GM12878 (cell line): ENCODE measurements around the gene ESRP2. TPM values are rescaled to one million over a fixed set of nuclear protein-coding genes. Genes with fewer than 3 reads are reported as not detected.

Experiments used
- ATAC-seq: fragments of 200-7000 bp; cut with Tn5 transposase; 3 replicates; pipeline ENCODE4 v1.9.1; 2020; ENCODE audit warnings: mild to moderate bottlenecking, moderate library complexity
- BruUV-seq: library from RNA; stranded (reverse); fragments of 400-500 nt; replicated peaks from 2 replicates; lab custom pipeline; 2021; lab: Mats Ljungman, UMichigan
- CTCF ChIA-PET: fragments of 300-600 bp; sonication (Branson Sonifier 250); formaldehyde crosslinking; extraction: SDS; loops from one replicate; lab custom pipeline; 2021; ENCODE audit warnings: inconsistent platforms; lab: Yijun Ruan, JAX
- POLR2A ChIA-PET: fragments of 350-600 bp; formaldehyde crosslinking; extraction: SDS; loops from one replicate; lab custom pipeline; 2021; ENCODE audit warnings: inconsistent platforms; lab: Charles Lee
- RAD21 ChIA-PET: fragments of 300-600 bp; sonication (Branson Sonifier 250); formaldehyde crosslinking; loops from one replicate; lab custom pipeline; 2023; ENCODE audit warnings: antibody characterized with exemption; ENCODE audit not compliant: unreplicated experiment; lab: Charles Lee
- SMC1A ChIA-PET: fragments of 300-600 bp; sonication (Branson Sonifier 250); formaldehyde crosslinking; loops from one replicate; lab custom pipeline; 2023; ENCODE audit not compliant: unreplicated experiment, uncharacterized antibody; lab: Charles Lee
- DNase-seq: peaks from one replicate; pipeline ENCODE4 v3.0.0-alpha.2; 2011; ENCODE audit warnings: low read depth, low spot score
- FAIRE-seq: peaks from 3 replicates; lab custom pipeline; 2011; peaks lifted over from hg19 to GRCh38; lab: Jason Lieb, UNC
- H2AFZ ChIP-seq: 2 replicates; pipeline ENCODE4 v1.6.0; 2011; ENCODE audit warnings: low read depth, low read length, control low read depth; ENCODE audit not compliant: control insufficient read depth
- H3K27ac ChIP-seq: 2 replicates; pipeline ENCODE4 v1.5.1; 2011; ENCODE audit warnings: control low read depth; ENCODE audit not compliant: control insufficient read depth, insufficient read depth
- H3K27me3 ChIP-seq, 2 experiments: replicated peaks in 1 of 2; 2 replicates each; pipeline versions ENCODE4 v1.6.0 to v1.6.1; 2011; ENCODE audit warnings: low read length in 1 of 2; ENCODE audit not compliant: control insufficient read depth in 2 of 2, insufficient read depth in 2 of 2
- H3K36me3 ChIP-seq, 2 experiments: 2 replicates each; pipeline ENCODE4 v1.5.1; 2011; ENCODE audit warnings: low read length in 1 of 2; ENCODE audit not compliant: control insufficient read depth in 2 of 2, insufficient read depth in 2 of 2
- H3K4me1 ChIP-seq: 2 replicates; pipeline ENCODE4 v1.6.1; 2011; ENCODE audit warnings: mild to moderate bottlenecking, low read length, moderate library complexity, mixed read lengths; ENCODE audit not compliant: control insufficient read depth, insufficient read depth
- H3K4me2 ChIP-seq: 2 replicates; pipeline ENCODE4 v1.6.0; 2011; ENCODE audit warnings: control low read depth; ENCODE audit not compliant: control insufficient read depth, insufficient read depth
- H3K4me3 ChIP-seq: fragments of 200-600 bp; sonication (generic); 2 replicates; pipeline ENCODE4 v1.5.1; 2016
- H3K79me2 ChIP-seq: 2 replicates; pipeline ENCODE4 v1.6.0; 2011; ENCODE audit warnings: low read length; ENCODE audit not compliant: control insufficient read depth, insufficient read depth
- H3K9ac ChIP-seq: 2 replicates; pipeline ENCODE4 v1.8.0; 2011; ENCODE audit warnings: low read length, control low read depth, mixed read lengths; ENCODE audit not compliant: control insufficient read depth, insufficient read depth
- H3K9me3 ChIP-seq: replicated peaks from 3 replicates; pipeline ENCODE4 v1.5.1; 2011; ENCODE audit warnings: mild to moderate bottlenecking, low read length; ENCODE audit not compliant: control insufficient read depth, insufficient read depth
- H4K20me1 ChIP-seq: 2 replicates; pipeline ENCODE4 v1.6.0; 2011; ENCODE audit not compliant: control insufficient read depth, insufficient read depth
- BRCA1 ChIP-seq: IDR thresholded peaks from 2 replicates; pipeline ENCODE4 v1.6.1; 2011; ENCODE audit warnings: low read depth, low read length, improper control_type of control experiment
- CBX5 ChIP-seq: sonication (generic); IDR thresholded peaks from 2 replicates; pipeline ENCODE4 v1.6.1; 2016; ENCODE audit warnings: low read depth, moderate library complexity, mild to moderate bottlenecking, inconsistent platforms
- GABPA ChIP-seq: IDR thresholded peaks from 2 replicates; pipeline ENCODE4 v1.6.1; 2014; ENCODE audit warnings: antibody characterized with exemption, low read depth, mild to moderate bottlenecking, inconsistent platforms
- JUND ChIP-seq: IDR thresholded peaks from 2 replicates; pipeline ENCODE4 v1.6.1; 2012; ENCODE audit warnings: low read depth, mild to moderate bottlenecking, low read length, improper control_type of control experiment, moderate library complexity
- KLF5 ChIP-seq: fragments of 450-650 bp; IDR thresholded peaks from 2 replicates; pipeline ENCODE4 v1.6.1; 2014; ENCODE audit warnings: mild to moderate bottlenecking; ENCODE audit not compliant: partially characterized antibody
- LARP7 ChIP-seq: fragments of 450-650 bp; IDR thresholded peaks from 2 replicates; pipeline ENCODE4 v1.6.1; 2017; ENCODE audit warnings: mild to moderate bottlenecking
- POLR2A ChIP-seq: IDR thresholded peaks from 2 replicates; pipeline ENCODE4 v1.6.1; 2011; ENCODE audit warnings: low read depth, mild to moderate bottlenecking, low read length
- POLR2AphosphoS5 ChIP-seq: IDR thresholded peaks from 2 replicates; pipeline ENCODE4 v1.6.1; 2011; ENCODE audit warnings: mild to moderate bottlenecking, low read length, inconsistent platforms
- RAD21 ChIP-seq: IDR thresholded peaks from 2 replicates; pipeline ENCODE4 v1.6.1; 2011; ENCODE audit warnings: mild to moderate bottlenecking, low read depth, low read length, moderate library complexity; ENCODE audit not compliant: insufficient read depth
- ZNF217 ChIP-seq: fragments of 450-650 bp; IDR thresholded peaks from 2 replicates; pipeline ENCODE4 v1.6.1; 2017; ENCODE audit warnings: antibody characterized with exemption, mild to moderate bottlenecking
- WGBS: methylation state at CpG from one replicate; pipeline ENCODE4 v1.1.6; 2016; ENCODE audit warnings: low lambda C conversion rate; ENCODE audit not compliant: insufficient replicate concordance, insufficient coverage; ENCODE audit errors: missing lambda C conversion rate; 5-methylcytosine and 5-hydroxymethylcytosine counted together
- in situ Hi-C: fragments of 300-500 bp; cut with MboI; formaldehyde crosslinking; loops from 9 replicates; pipeline ENCODE4 v1.14.3; 2018; ENCODE audit warnings: mixed read lengths
- intact Hi-C: fragments of 100-400 bp; cut with micrococcal nuclease; formaldehyde crosslinking; loops from one replicate; pipeline ENCODE4 v1.14.2; 2022; ENCODE audit not compliant: unreplicated experiment
- polyA plus RNA-seq, 11 experiments: library from polyadenylated mRNA; depleted of rRNA in 4 of 11; unstranded in 6 of 11; stranded (reverse) in 5 of 11; fragments of >200 nt; fragmentation: Nextera tagmentation in 4 of 11; fragmentation: Illumina TruSeq in 1 of 11; extraction: Ambion mirVana in 4 of 11; extraction: Trizol in 1 of 11; gene quantifications; 1 replicate in 1 of 11; 2 replicates in 10 of 11; pipeline versions ENCODE4 v1.2.1 to v1.2.3, GENCODE V29; 2011 to 2016; ENCODE audit warnings: inconsistent platforms in 2 of 11, missing spikeins in 2 of 11, low read depth in 1 of 11
- total RNA-seq, 4 experiments: library from RNA; depleted of rRNA in 3 of 4; stranded (reverse); fragments of >200 nt in 3 of 4; fragmentation: Illumina TruSeq in 1 of 4; extraction: Trizol in 1 of 4; gene quantifications; 2 replicates each; pipeline versions ENCODE4 v1.2.1 to v1.2.3, GENCODE V29; 2013 to 2021
- TF ChIP-seq, protein P1 (sequence below): fragments of 450-650 bp; IDR thresholded peaks from 2 replicates; pipeline ENCODE4 v1.6.1; 2017; ENCODE audit warnings: mild to moderate bottlenecking, moderate library complexity
- TF ChIP-seq, protein P2 (sequence below): fragments of 450-650 bp; IDR thresholded peaks from 2 replicates; pipeline ENCODE4 v1.6.1; 2016; ENCODE audit warnings: mild to moderate bottlenecking

Gene ESRP2
- total and polyA plus RNA-seq, 10 of the 15 experiments (the other 5 are each of a cell fraction or from before 2014, with no cell fraction given): 0.04 to 0.64 (median 0.08) TPM; not detected in 3

DNA sequence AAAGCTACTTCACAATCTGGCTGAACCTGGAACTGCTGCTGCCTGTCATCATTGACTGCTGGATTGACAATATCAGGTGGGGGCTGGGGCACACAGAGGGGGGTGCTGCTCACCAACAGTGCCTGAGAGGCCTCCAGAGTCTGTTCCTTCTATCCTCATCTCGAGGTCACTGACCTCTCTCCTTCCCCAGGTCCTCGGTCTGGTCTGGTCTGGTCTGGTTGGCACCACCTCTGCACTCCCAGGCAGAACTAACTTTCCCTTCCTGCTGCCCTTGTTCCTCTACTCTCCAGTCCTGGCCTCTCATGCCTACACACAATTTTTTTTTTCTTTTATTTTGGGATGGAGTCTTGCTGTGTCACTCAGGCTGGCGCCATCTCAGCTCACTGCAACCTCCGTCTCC, 13.4 kb upstream of the ESRP2 start:
- ChIA-PET POLR2A (interaction anchor here (0.7 kb wide), 2 partner anchors 16 to 153 kb away, joined by 4 to 5 read pairs; no protein-coding TSS in a partner anchor), SMC1A (no interaction called here), CTCF (interaction anchor here (1.3 to 1.6 kb wide), 2 partner anchors 11 to 79 kb away, joined by 7 to 8 read pairs; no protein-coding TSS in a partner anchor), RAD21 (interaction anchor here (1.6 kb wide), 1 partner anchor 9 kb away, joined by 6 read pairs; no protein-coding TSS in a partner anchor)
- Histone ChIP-seq H3K4me3 (no peak overlapping the region), H3K27ac (no peak overlapping the region), H3K4me2 (no peak overlapping the region), H2AFZ (no peak overlapping the region), H3K79me2 (no peaks in the 10 kb centered on the region), H3K27me3 (no peaks in the 10 kb centered on the region), H3K36me3 (0 out of 4 replicates have a peak, but pooled peaks cover 0 to 3% of the 10 kb centered on the region in 2 experiments), H4K20me1 (no peaks in the 10 kb centered on the region), H3K4me1 (peaks cover 18% of the 10 kb centered on the region), H3K9me3 (no peaks in the 10 kb centered on the region), H3K9ac (no peak overlapping the region)
- no peak for FAIRE-seq
- TF ChIP-seq LARP7 (no peak), RAD21 (no peak), POLR2A (no peak)
- no peak for ATAC-seq
- BruUV-seq: no TSS peak
- intact Hi-C loops (loop anchor here (5.0 kb wide), 1 partner anchor 593 kb away; the partner anchor contains the start of gene TANGO6), in situ Hi-C loops (no loop called here)
- DNase-seq: no peak
- WGBS: 92% methylated on average over 4 of the region's 4 CpGs

- WGBS: 94% methylated on average over 4 of the region's 4 CpGs
- no peak for TF ChIP-seq JUND
- TF ChIP-seq GABPA: no peak
- no peak for TF ChIP-seq BRCA1
- no peak for TF ChIP-seq ZNF217
- TF ChIP-seq, protein P1, sequence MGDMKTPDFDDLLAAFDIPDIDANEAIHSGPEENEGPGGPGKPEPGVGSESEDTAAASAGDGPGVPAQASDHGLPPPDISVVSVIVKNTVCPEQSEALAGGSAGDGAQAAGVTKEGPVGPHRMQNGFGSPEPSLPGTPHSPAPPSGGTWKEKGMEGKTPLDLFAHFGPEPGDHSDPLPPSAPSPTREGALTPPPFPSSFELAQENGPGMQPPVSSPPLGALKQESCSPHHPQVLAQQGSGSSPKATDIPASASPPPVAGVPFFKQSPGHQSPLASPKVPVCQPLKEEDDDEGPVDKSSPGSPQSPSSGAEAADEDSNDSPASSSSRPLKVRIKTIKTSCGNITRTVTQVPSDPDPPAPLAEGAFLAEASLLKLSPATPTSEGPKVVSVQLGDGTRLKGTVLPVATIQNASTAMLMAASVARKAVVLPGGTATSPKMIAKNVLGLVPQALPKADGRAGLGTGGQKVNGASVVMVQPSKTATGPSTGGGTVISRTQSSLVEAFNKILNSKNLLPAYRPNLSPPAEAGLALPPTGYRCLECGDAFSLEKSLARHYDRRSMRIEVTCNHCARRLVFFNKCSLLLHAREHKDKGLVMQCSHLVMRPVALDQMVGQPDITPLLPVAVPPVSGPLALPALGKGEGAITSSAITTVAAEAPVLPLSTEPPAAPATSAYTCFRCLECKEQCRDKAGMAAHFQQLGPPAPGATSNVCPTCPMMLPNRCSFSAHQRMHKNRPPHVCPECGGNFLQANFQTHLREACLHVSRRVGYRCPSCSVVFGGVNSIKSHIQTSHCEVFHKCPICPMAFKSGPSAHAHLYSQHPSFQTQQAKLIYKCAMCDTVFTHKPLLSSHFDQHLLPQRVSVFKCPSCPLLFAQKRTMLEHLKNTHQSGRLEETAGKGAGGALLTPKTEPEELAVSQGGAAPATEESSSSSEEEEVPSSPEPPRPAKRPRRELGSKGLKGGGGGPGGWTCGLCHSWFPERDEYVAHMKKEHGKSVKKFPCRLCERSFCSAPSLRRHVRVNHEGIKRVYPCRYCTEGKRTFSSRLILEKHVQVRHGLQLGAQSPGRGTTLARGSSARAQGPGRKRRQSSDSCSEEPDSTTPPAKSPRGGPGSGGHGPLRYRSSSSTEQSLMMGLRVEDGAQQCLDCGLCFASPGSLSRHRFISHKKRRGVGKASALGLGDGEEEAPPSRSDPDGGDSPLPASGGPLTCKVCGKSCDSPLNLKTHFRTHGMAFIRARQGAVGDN: no peak
- TF ChIP-seq POLR2AphosphoS5: no peak
- TF ChIP-seq, protein P2, sequence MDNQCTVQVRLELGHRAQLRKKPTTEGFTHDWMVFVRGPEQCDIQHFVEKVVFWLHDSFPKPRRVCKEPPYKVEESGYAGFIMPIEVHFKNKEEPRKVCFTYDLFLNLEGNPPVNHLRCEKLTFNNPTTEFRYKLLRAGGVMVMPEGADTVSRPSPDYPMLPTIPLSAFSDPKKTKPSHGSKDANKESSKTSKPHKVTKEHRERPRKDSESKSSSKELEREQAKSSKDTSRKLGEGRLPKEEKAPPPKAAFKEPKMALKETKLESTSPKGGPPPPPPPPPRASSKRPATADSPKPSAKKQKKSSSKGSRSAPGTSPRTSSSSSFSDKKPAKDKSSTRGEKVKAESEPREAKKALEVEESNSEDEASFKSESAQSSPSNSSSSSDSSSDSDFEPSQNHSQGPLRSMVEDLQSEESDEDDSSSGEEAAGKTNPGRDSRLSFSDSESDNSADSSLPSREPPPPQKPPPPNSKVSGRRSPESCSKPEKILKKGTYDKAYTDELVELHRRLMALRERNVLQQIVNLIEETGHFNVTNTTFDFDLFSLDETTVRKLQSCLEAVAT: no peak
- TF ChIP-seq KLF5: no peak
- no peak for TF ChIP-seq CBX5
Observed at GRCh38 chr16:68247932-68248331, 12.0 kb upstream of the ESRP2 start.

More at GRCh38 chr16:68247932-68248331, 12.0 kb upstream of the ESRP2 start:
- ChIA-PET RAD21 (interaction anchor here (1.6 kb wide), 1 partner anchor 10 kb away, joined by 6 read pairs; no protein-coding TSS in a partner anchor), POLR2A (no interaction called here), SMC1A (interaction anchor here (0.6 to 1.6 kb wide), 3 partner anchors 9 to 81 kb away, joined by 3 read pairs; no protein-coding TSS in a partner anchor), CTCF (interaction anchor here (1.3 to 1.6 kb wide), 3 partner anchors 10 to 81 kb away, joined by 7 to 12 read pairs (median 8); no protein-coding TSS in a partner anchor)
- Histone ChIP-seq H3K79me2 (no peaks in the 10 kb centered on the region), H3K27me3 (no peaks in the 10 kb centered on the region), H3K4me3 (no peak overlapping the region), H3K9ac (no peak overlapping the region), H4K20me1 (no peaks in the 10 kb centered on the region), H3K27ac (no peak overlapping the region), H3K9me3 (no peaks in the 10 kb centered on the region), H2AFZ (no peak overlapping the region), H3K4me2 (no peak overlapping the region), H3K4me1 (peaks cover 18% of the 10 kb centered on the region), H3K36me3 (0 out of 4 replicates have a peak, but pooled peaks cover 0 to 3% of the 10 kb centered on the region in 2 experiments)
- in situ Hi-C loops: no loop called here
- BruUV-seq: no TSS peak
- intact Hi-C loops: loop anchor here (5.0 kb wide), 1 partner anchor 594 kb away; the partner anchor contains the start of gene TANGO6
- DNase-seq (no peak), ATAC-seq (no peak), FAIRE-seq (no peak)
